DMS114 treated with DMSO at 0.1 percent for 48 hours (cell line): Measurements from ENCODE around the gene CFAP100.

Experiments
- DNase-seq: peaks from one replicate; lab custom pipeline; 2025; ENCODE audit not compliant: unreplicated experiment; lab: John Stamatoyannopoulos, UW

The CFAP100 gene

DNA sequence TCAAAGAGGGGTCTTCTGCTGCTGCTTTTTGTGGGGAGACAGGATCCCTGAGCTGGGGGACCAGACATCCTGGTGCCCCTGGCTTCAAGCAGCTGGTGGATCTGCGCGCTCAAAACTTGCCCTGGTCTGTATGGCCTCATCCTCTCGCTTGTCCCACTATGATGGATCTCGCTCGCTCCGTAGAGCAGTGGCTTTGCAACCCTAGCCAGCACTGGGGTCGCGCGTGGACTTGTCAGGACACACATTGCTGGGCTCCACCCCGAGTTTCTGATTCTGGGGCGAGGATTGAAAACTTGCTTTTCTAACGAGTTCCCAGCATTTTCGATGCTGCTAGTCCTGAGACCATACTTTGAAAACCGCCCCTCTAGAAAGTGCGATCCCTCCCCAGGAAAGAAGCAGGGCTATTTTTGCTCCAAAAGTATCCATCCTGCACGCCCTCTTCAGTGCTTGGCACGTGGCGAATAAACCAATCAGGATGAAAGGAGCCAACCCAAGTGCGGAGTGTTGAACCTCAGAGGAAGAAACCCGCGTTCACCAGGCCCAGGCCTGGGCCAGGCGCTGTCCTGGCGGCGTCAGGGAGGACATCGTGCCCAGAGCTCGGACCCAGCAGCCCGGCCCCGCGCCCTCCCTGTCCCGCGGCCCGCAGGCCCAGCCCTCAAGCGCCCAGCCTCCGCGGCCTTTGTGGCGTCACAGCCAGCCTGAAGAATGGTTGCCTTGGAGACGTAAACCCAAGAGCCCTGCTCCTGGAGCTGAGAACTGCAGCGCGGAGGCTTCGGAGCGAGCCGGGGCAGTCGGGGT lies at the start of gene CFAP100:
CFAP100 (plus strand) TSS at position 731 of the 798 bp plus-strand sequence. CDS start 1,092 bp downstream, outside the sequence.
- DNase-seq, result no peak

DNA sequence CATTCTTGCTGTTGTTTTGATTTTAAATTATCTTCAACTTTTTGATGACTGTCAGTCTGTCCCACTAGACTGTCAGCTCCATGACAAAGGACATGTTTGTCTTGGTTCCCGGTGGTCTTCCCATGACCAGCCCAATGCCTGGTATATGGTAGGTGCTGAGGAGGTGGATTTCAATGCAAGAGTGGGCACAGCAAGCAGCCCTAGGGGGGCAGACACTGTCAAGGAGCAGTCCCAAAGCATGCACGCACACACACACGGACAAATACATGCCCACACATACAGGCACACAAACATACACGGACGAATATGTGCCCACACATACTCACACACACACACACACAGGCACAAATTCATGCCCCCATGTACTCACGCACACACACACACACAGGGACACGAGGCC lies 49.5 kb upstream of the CFAP100 start:
- DNase-seq, result no peak

DNA sequence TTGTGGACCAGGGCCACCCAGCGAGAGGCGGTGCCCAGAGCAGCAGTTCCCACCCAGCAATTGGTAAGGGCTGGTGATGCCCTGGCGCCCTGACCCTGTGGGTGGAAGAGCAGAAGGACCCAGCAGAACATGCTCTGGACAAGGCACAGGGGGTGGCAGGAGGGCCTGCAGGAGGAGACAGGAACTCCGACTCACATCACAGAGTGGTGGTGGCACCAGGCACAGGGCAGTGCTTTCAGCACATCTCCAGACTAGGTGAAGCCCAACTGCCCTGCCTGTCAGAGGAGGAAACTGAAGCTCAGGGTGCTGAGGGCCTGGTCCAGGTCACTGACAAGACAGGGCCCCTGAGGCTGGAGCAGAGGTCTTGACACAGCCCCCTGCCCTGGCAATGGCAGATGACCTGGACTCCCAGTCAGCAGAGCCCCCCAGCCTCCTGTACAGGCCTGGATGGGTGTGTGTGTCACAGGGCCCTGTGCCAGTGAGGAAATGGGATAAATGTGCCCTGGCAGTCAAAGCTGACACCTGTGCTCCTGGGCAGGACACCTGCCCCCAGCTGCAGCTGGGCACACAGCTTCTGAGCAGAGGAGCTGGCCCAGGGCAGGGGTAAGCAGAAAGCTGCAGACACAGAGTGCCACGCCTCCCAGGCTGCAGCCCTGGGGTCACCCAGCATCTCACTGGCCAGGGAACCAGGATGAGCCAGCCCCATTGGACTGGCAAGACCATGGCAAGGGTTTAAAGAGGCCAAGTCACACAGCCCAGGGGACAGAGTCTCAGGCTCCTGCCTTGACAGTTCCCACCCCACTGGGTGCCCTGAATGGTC lies 48.9 kb upstream of the CFAP100 start:
- DNase-seq, result no peak

DNA sequence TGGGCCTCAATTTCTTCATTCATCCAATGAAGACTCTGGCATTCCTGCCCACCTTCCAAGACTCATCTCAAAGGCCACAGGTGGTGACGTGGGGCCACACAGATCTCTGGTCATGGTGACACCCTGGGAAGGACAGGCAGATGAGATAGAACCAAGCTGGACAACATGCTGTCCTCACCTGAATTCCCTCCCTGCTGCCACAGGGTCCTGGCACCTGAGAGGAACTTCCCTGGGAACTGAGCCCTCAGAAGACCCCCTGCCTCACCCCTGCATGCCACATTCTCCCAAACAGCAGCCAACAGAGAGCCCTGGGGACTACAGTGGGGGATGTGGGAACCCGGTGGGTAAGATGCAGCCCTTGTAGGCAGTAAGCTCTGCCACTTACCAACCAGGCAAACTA lies 48.2 kb upstream of the CFAP100 start:
- no peak for DNase-seq

DNA sequence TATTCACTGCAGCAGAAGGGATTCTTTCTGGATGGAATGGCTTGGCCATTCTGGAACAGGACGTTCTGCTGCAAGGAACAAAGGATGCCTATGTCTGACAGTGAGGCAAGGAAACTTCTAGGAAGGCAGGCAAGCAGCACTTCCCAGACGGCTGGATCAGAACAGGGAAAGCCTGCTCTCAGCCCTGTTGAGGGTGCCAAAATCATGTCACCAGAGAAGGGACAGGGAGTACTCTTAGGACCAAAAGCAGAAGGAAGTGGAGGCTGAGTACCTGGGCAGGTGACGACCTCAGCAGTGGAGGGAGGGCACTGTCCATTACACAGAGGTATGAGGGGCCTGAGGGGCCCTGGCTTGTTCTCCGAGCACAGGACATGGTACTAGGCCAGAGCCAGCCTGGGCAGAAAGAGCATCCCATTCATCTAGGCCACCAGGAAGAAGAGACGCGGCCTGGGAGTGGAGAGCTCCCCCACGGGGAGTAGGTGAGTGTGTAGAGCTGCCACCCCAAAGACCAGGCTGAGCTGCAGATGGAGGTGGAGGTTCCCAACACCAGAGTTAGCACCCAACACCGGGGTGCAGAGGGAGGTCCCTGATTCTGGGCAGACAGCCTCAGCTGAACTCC lies 47.1 kb upstream of the CFAP100 start:
- DNase-seq, result no peak

DNA sequence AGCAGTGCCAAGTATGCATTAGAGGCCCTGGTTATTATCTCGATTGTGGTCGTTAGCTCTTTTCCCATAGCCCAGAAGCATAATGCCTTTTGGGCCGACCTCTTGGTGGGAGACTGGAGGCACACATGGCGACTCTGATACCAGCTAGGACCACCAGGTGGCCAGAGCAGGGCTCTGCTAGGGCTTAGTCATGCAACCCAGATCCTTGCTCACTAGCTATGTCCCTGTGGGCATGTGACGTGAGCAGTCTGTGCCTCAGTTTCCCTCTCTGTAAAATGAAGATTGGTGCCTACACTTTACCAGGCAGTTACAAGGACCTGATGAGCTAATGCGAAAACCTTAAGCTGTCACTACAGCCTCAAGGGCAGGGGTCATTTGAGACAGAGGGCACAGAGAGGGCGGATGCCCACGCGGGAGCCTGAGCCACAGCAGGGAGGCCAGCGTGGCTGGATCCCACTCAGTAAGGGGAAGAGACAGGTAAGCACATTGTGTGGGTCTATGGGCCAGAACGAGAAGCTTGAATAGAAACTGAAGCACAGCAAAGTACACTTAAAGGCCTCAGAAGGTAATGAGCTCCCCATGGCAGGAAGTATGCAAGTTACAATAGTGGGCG lies 46.3 kb upstream of the CFAP100 start:
- no peak for DNase-seq

DNA sequence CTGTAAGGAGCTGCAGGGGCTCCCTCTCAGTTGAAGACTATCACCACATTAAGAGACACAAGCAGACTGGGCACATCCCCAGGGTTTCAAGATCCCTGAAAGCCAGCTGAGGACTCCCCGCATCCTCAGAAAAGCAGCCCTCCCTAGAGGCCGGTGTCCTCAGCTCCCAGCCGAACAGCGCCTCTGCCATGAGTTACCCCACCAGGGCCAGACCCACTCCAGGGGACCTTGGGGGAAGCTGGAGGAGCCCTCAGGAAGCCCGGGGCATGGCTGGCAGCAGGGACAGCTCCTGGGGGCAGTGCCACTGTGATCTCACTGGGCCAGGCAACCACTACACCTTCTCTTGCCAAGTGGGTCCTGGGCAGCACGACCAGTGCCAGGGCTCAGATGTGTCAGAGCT lies 45.6 kb upstream of the CFAP100 start:
- DNase-seq, result no peak

DNA sequence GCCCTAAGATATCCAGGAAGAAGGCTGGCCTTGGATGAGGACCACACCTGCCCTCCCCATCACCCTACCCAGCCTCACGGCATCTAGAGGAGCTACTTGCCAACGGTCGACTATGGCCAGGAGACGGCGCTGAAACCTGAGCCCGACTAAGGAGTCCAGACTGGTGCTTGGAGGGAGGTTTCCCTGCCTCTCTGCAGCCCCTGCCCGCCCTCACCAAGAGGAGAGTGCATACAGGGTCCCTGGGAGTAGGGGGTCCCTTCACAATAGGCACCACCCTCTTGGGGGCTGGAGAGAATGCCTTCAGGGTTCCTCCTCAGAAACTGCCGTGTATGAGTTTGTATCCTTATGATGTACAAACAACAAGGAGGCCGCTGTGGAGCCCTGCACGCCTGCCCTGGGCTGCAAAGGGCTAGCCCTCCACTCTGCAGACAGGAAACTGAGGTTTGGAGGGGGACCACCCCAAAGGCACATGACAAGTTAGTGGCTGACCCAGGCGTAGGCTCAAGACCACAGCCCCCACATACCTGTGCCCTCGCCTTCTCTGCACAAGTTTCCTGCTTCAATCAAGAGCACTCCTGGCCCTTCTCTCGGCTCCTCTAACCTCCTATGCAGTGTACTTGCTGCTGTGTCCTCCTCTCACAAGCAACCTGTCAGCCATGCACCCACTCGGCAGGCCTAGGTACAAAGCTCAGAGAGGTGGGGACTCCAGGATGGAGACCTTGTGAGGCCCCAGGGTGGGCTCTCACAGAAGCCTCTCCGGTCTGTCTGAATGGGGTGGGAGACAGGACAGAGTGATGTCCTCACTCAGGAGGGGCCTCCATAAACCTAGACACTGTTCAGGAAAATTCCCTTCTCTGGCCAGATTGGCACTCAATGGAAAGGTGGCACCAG lies 44.9 kb upstream of the CFAP100 start:
- DNase-seq, result no peak

DNA sequence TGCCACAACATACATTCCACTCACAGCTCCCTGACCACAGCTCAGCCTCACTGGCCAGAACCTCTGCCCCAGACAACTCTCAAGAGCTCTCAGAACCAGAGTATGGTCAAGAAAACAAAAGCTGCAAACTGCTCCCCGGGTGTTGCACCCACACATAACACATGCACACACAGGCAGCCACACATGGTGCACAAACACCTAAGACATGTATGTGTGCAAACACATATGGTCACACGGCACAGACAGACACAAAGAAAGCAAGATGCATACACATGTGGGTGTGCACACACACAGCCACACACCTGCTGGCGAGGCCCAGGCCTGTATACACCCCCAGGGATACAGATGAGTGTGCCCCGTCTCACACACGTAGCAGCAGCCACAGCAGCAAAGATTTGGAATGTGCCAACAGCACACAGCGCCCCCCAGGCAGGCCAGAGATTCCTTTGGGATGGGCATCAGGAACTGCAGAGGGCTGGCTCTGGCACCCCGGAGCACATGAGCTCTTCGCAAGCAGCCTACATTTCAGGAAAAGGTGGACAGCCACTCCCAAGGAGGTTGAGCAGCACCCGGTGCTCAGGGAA lies 44.1 kb upstream of the CFAP100 start:
- DNase-seq, result no peak

DNA sequence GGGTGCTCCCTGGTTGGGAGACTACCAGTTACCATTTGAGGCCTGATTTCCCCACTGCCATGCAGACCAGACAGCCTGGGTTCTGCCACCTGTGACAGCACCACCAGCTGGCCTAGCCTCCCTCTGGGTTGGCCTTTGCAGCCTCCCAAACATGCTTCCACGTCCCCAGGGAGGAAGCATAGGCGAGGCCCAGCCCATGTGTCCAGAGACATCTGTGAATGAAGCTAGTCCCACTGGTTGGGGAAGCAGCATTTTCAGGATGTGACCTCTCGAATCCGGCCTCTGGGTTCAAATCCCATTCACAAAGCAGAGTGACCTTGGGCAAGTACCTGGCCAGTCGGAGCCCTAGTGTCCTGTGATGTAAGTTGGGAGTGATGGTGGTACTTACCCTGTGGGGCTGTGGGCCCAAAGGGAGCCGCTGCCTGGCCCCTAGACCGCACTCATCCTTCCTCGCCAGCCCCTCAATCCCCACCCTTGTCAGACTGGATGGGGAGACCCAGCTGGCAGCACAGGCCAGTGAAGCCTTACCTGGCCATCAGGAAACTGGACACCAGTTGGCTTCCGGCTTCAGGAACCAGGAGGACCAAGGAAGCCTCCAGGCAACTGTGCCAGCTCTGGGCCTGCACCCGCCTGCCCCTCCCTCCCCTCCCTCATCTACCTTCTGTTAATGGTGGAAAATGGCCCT lies 43.5 kb upstream of the CFAP100 start:
- no peak for DNase-seq

DNA sequence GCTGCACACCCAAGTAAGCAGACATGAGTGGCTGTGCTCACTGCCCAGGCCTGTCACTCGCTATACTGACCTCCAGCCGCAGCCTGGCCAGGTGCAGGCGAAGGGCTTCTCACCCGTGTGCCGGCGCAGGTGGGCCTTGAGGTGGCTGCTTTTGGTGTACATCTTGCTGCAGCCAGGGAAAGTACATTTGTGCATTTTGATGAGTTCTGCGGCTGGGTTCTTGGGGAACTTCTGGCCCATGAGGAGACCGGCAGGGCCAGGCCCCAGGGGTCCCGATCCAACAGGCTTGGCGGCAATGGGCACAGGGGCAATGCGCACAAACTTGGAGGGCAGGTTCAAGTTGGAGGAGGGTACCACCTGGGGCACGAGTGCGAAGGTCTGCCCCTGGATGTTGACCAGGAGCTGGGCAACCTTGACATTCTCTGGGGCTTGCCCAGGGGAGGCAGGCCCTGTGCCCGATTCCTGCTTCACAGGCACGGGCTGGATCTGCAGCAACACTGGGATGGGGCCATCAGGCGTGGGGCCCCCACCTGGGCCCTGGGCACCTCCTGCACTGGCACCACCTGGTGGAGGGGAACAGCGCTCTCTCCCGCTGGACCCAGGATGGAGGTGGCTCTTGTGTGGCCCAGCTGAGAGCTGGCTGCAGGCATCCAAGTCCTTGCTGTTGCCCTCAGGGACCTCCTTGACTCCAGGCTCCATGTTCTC lies 42.8 kb upstream of the CFAP100 start:
- DNase-seq, result no peak

DNA sequence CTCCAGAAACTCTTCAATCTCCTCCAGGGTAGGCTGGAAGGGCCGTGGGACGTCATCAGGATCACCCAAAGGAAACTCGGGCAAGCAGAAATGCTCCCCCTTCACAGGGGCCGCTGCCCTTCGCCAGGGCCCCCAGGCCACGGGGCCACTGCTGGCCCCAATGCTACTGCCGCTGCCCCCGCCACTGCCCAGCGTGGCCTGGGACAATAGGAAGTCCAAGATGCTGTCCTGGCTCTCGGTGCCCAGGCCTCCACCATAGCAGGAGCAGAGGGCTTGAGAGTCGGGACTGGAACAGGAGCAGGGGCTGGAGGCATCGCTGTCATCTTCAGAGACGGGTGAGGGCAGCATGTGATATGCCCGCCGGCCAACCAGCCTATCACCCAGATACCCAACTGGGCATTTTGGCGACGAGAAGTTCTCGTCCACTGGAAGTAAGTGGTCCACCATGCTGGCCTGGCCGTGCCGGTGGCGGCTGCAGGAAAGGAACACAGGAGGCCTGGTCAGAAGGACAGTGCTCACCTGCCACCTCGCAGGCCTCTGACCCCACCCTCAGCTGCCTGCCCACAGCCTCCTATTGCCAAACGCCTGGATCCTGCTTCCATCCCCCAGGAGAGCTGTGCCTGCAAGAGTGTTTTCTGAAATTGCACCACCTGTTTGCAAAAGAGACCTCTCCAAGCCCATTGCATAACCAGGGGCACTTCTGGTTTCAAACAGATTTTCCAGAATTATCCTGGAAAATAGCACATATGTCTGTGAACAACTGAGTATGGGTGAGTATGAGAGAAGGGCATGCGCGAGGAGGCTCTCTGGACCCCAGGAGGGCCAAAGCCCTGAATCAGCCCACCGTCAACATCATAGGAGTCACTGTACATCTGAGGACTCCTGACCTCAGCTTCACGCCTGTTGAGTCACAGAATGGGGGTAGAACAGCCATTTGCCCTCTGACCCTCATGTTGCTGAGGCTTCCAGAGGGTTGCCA lies 41.9 kb upstream of the CFAP100 start:
- DNase-seq, result no peak

DNA sequence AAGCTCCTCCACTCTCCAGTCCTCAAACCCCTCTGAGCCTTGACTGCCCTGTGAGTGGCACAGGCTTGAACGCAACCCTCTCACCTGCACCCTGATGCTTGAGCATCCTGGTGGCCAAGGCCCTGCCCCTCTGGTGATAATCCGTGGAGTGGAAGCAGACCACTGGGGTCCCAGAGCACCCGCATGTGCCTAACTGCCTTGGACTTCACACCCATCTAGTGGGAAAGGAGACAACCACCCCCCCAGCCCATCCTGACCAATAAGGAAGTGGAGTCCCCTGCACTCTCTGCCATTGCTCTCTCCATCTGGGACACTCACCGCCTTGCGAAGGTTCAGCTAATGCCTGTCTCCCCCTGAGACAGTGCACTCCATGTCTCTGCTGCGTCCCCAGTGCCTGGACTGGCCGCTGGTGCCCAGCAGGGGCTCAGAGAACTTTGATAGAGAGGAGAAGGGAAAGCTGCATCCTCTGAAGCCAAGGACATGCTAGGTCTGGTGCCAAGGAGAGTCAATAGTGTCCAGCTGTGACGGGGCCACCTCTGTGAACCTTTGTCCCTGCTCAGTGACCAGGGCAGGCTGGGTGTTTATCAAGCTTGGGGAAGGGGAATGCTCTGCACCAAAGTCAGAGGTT lies 40.9 kb upstream of the CFAP100 start:
- no peak for DNase-seq

DNA sequence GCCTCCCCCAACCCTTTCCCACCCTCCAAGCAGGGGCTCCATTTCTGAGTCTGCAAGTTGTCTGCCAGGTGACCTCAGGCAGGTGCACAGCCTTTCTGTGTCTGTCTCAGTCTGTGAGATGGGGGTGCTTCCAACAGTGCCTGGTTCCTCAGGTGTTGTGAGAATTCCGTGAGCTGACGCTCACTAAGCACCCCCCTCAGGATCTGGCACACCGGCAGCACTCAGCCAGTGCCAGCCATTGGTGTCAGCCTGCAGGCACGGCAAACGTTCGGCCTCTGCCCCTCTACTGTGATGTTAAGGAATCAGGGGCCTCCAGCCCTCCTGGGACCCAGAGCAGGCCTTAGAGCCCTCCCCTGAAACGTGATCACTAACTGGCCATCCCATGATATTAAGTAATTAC lies 39.9 kb upstream of the CFAP100 start:
- no peak for DNase-seq

DNA sequence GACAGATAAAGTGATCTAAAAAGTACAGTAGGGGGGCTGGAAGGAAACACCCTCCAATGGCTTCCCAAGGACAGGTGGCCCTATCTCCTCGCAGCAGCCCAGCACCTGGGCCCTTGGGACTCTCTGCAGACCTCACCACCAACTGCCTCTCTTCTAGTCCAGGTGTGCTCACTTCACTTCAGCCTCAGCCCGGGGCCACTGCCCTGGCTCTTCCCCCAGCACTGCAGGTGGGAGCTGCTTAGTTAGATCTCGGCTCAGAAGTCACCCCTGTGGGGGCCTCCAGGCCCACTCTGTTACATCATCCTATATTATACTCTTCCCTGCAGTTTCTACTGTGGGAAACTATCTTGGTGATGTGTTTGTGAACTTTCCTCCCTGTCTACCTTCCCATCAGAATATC lies 39.5 kb upstream of the CFAP100 start:
- no peak for DNase-seq

DNA sequence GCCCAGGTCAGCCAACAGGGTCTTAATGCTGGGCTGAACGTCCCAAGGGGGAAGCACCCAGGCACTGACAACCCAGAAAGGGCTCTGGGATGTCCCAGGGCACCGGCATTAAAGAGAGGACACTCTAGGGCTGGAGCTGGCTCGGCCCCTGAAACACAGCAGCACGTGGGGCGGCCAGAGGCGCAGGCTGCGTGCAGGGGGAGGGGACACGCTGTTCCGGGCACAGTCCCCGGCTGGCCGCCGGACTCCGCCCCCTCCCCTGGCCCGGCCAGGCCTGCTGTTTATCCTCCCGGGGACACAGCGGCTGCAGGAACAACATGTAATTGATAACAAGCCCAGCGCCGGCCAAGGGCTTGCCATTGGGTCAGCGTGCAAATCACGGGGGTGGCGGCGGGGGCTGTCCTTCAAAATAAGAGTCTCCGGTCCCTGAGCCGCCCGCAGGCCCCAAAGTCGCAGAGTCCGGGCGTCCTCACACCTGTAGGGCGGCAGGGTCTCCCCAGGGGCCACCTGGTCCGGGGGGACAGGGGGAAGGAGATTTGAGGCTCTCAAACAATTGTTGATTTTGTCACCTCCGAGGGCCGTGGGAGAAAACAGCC lies 38.8 kb upstream of the CFAP100 start:
- DNase-seq, result no peak
